Esophagus muscularis mucosa (tissue), 3 donors: ENCODE data around the gene SH3RF2.

Experiments
- POLR2A ChIP-seq: fragments of 450-650 bp; IDR thresholded peaks from one replicate; pipeline ENCODE4 v1.6.1; 2017; ENCODE audit warnings: antibody characterized with exemption, moderate library complexity, mild to moderate bottlenecking, low read depth
- TF ChIP-seq, protein P1 (sequence below), 3 experiments: fragments of 200-600 bp in 2 of 3; fragments of 450-650 bp in 1 of 3; sonication (generic) in 2 of 3; IDR thresholded peaks; one replicate each; pipeline ENCODE4 v1.5.1; 2017 to 2019; ENCODE audit warnings: antibody characterized with exemption in 3 of 3, mild to moderate bottlenecking in 2 of 3, moderate library complexity in 1 of 3

GRCh38 chr5:145920542-145921210 lies 15.7 kb upstream of the SH3RF2 start:
- TF ChIP-seq, protein P1, sequence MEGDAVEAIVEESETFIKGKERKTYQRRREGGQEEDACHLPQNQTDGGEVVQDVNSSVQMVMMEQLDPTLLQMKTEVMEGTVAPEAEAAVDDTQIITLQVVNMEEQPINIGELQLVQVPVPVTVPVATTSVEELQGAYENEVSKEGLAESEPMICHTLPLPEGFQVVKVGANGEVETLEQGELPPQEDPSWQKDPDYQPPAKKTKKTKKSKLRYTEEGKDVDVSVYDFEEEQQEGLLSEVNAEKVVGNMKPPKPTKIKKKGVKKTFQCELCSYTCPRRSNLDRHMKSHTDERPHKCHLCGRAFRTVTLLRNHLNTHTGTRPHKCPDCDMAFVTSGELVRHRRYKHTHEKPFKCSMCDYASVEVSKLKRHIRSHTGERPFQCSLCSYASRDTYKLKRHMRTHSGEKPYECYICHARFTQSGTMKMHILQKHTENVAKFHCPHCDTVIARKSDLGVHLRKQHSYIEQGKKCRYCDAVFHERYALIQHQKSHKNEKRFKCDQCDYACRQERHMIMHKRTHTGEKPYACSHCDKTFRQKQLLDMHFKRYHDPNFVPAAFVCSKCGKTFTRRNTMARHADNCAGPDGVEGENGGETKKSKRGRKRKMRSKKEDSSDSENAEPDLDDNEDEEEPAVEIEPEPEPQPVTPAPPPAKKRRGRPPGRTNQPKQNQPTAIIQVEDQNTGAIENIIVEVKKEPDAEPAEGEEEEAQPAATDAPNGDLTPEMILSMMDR (IDR thresholded peaks at IDR 0.05) = no peak
- no peak for TF ChIP-seq POLR2A
